ENCODE measurements around the gene ZNF214.

Gene ZNF214

GRCh38 chr11:7020183-7020917 is at the start of gene ZNF214, which contains the start of gene NLRP14:
Gene ZNF214, minus strand, starts transcription at chr11:7020346. Its CDS starts 17,511 bp downstream, at chr11:7002835.
Gene NLRP14, plus strand, starts transcription at chr11:7020479. Its CDS starts 18,108 bp downstream, at chr11:7038587.
- peak; percentile 74 to 95 for DNase-seq (ENCODE audit: low read depth in 1 of 2, low spot score in 1 of 2)
- in situ Hi-C loops (cut with HindIII; ENCODE audit: low pct_unique_long_range_greater_than_20kb, low sequenced_read_pairs), result no loop called here
- TF ChIP-seq JUND (IDR thresholded peaks at IDR 0.05; ENCODE audit: low read depth), result no peak

- no peak for TF ChIP-seq JUND (IDR thresholded peaks at IDR 0.05; ENCODE audit: low read depth)
- in situ Hi-C loops (cut with HindIII; ENCODE audit: low pct_unique_long_range_greater_than_20kb, low sequenced_read_pairs), result no loop called here
- no peak for DNase-seq (ENCODE audit: low read depth in 1 of 2, low spot score in 1 of 2)
Observed at GRCh38 chr11:7062534-7062933, 42.4 kb upstream of the ZNF214 start.

GRCh38 chr11:7060868-7061267 is 40.7 kb upstream of the ZNF214 start:
- DNase-seq (ENCODE audit: low read depth in 1 of 2, low spot score in 1 of 2), result no peak
- in situ Hi-C loops (cut with HindIII; ENCODE audit: low pct_unique_long_range_greater_than_20kb, low sequenced_read_pairs), result no loop called here
- no peak for TF ChIP-seq JUND (IDR thresholded peaks at IDR 0.05; ENCODE audit: low read depth)

- in situ Hi-C loops (cut with HindIII; ENCODE audit: low pct_unique_long_range_greater_than_20kb, low sequenced_read_pairs), result no loop called here
- no peak for TF ChIP-seq JUND (IDR thresholded peaks at IDR 0.05; ENCODE audit: low read depth)
- no peak for DNase-seq (ENCODE audit: low read depth in 1 of 2, low spot score in 1 of 2)
Observed at GRCh38 chr11:7057641-7058040, 37.5 kb upstream of the ZNF214 start.

- no peak for TF ChIP-seq JUND (IDR thresholded peaks at IDR 0.05; ENCODE audit: low read depth)
- in situ Hi-C loops (cut with HindIII; ENCODE audit: low pct_unique_long_range_greater_than_20kb, low sequenced_read_pairs), result no loop called here
- DNase-seq (ENCODE audit: low read depth in 1 of 2, low spot score in 1 of 2), result no peak
Observed at GRCh38 chr11:7056828-7057513, 36.8 kb upstream of the ZNF214 start.

- DNase-seq (ENCODE audit: low read depth in 1 of 2, low spot score in 1 of 2), result no peak
- no peak for TF ChIP-seq JUND (IDR thresholded peaks at IDR 0.05; ENCODE audit: low read depth)
- in situ Hi-C loops (cut with HindIII; ENCODE audit: low pct_unique_long_range_greater_than_20kb, low sequenced_read_pairs), result no loop called here
Observed at GRCh38 chr11:7050191-7050590, 30.0 kb upstream of the ZNF214 start.

GRCh38 chr11:7046474-7047175 is 26.5 kb upstream of the ZNF214 start:
- DNase-seq (ENCODE audit: low read depth in 1 of 2, low spot score in 1 of 2), result no peak
- in situ Hi-C loops (cut with HindIII; ENCODE audit: low pct_unique_long_range_greater_than_20kb, low sequenced_read_pairs), result no loop called here

GRCh38 chr11:7034019-7034418 is 13.9 kb upstream of the ZNF214 start:
- DNase-seq (ENCODE audit: low read depth in 1 of 2, low spot score in 1 of 2), result no peak
- in situ Hi-C loops (cut with HindIII; ENCODE audit: low pct_unique_long_range_greater_than_20kb, low sequenced_read_pairs), result no loop called here
- no peak for TF ChIP-seq JUND (IDR thresholded peaks at IDR 0.05; ENCODE audit: low read depth)

More at GRCh38 chr11:7046474-7047175, 26.5 kb upstream of the ZNF214 start:
- no peak for TF ChIP-seq JUND (IDR thresholded peaks at IDR 0.05; ENCODE audit: low read depth)

GRCh38 chr11:7032692-7033091 is 12.5 kb upstream of the ZNF214 start:
- in situ Hi-C loops (cut with HindIII; ENCODE audit: low pct_unique_long_range_greater_than_20kb, low sequenced_read_pairs), result no loop called here
- TF ChIP-seq JUND (IDR thresholded peaks at IDR 0.05; ENCODE audit: low read depth), result no peak
- DNase-seq (ENCODE audit: low read depth in 1 of 2, low spot score in 1 of 2), result no peak

GRCh38 chr11:7031471-7031871 is 11.3 kb upstream of the ZNF214 start:
- no peak for DNase-seq (ENCODE audit: low read depth in 1 of 2, low spot score in 1 of 2)
- no peak for TF ChIP-seq JUND (IDR thresholded peaks at IDR 0.05; ENCODE audit: low read depth)
- in situ Hi-C loops (cut with HindIII; ENCODE audit: low pct_unique_long_range_greater_than_20kb, low sequenced_read_pairs), result no loop called here

- no peak for TF ChIP-seq JUND (IDR thresholded peaks at IDR 0.05; ENCODE audit: low read depth)
- no peak for DNase-seq (ENCODE audit: low read depth in 1 of 2, low spot score in 1 of 2)
- in situ Hi-C loops (cut with HindIII; ENCODE audit: low pct_unique_long_range_greater_than_20kb, low sequenced_read_pairs), result no loop called here
Observed at GRCh38 chr11:7030836-7031235, 10.7 kb upstream of the ZNF214 start.

- in situ Hi-C loops (cut with HindIII; ENCODE audit: low pct_unique_long_range_greater_than_20kb, low sequenced_read_pairs), result no loop called here
- DNase-seq (ENCODE audit: low read depth in 1 of 2, low spot score in 1 of 2), result no peak
- no peak for TF ChIP-seq JUND (IDR thresholded peaks at IDR 0.05; ENCODE audit: low read depth)
Observed at GRCh38 chr11:7028141-7028540, 8.0 kb upstream of the ZNF214 start.

GRCh38 chr11:7021318-7021717 is 1.2 kb upstream of the ZNF214 start:
- in situ Hi-C loops (cut with HindIII; ENCODE audit: low pct_unique_long_range_greater_than_20kb, low sequenced_read_pairs), result no loop called here
- TF ChIP-seq JUND (IDR thresholded peaks at IDR 0.05; ENCODE audit: low read depth), result no peak
- DNase-seq (ENCODE audit: low read depth in 1 of 2, low spot score in 1 of 2), result no peak

All from T47D (cell line).